HEK293 (cell line): Measurements from ENCODE around the gene VAMP5.

ENCODE experiments used
- SP7 ChIP-seq: fragments of 450-650 bp; formaldehyde crosslinking; IDR thresholded peaks from 2 replicates; pipeline ENCODE4 v1.5.1; 2016; ENCODE audit warnings: missing biosample characterization, missing genetic modification characterization
- YY1 ChIP-seq: fragments of 450-650 bp; formaldehyde crosslinking; IDR thresholded peaks from 2 replicates; pipeline ENCODE4 v1.5.1; 2018; ENCODE audit warnings: missing biosample characterization, missing genetic modification characterization
- ZNF121 ChIP-seq: fragments of 450-650 bp; formaldehyde crosslinking; IDR thresholded peaks from 2 replicates; pipeline ENCODE4 v1.5.1; 2016; ENCODE audit warnings: missing biosample characterization, missing genetic modification characterization
- ZNF174 ChIP-seq: fragments of 450-650 bp; formaldehyde crosslinking; IDR thresholded peaks from 2 replicates; pipeline ENCODE4 v1.5.0; 2017; ENCODE audit warnings: missing biosample characterization, mild to moderate bottlenecking, missing genetic modification characterization
- ZNF48 ChIP-seq: fragments of 450-650 bp; formaldehyde crosslinking; IDR thresholded peaks from 2 replicates; pipeline ENCODE4 v1.5.1; 2016; ENCODE audit warnings: missing biosample characterization, missing genetic modification characterization
- ZNF792 ChIP-seq: fragments of 450-650 bp; formaldehyde crosslinking; IDR thresholded peaks from 2 replicates; pipeline ENCODE4 v1.5.1; 2016; ENCODE audit warnings: missing biosample characterization, missing genetic modification characterization
- ZXDB ChIP-seq: fragments of 450-650 bp; formaldehyde crosslinking; IDR thresholded peaks from 2 replicates; pipeline ENCODE4 v1.5.1; 2016; ENCODE audit warnings: missing biosample characterization, missing genetic modification characterization
- TF ChIP-seq, protein P1 (sequence below): fragments of 450-650 bp; formaldehyde crosslinking; IDR thresholded peaks from 2 replicates; pipeline ENCODE4 v1.5.1; 2016; ENCODE audit warnings: missing biosample characterization, missing genetic modification characterization
- TF ChIP-seq, protein P2 (sequence below): fragments of 450-650 bp; formaldehyde crosslinking; IDR thresholded peaks from 2 replicates; pipeline ENCODE4 v1.5.1; 2016; ENCODE audit warnings: missing biosample characterization, missing genetic modification characterization
- TF ChIP-seq, protein P3 (sequence below): fragments of 450-650 bp; formaldehyde crosslinking; IDR thresholded peaks from 2 replicates; pipeline ENCODE4 v1.5.1; 2016; ENCODE audit warnings: missing biosample characterization, missing genetic modification characterization, low read depth

GRCh38 chr2:85577386-85578242 lies 6.6 kb upstream of the VAMP5 start, which contains the start of gene VAMP8:
- TF ChIP-seq, protein P1, sequence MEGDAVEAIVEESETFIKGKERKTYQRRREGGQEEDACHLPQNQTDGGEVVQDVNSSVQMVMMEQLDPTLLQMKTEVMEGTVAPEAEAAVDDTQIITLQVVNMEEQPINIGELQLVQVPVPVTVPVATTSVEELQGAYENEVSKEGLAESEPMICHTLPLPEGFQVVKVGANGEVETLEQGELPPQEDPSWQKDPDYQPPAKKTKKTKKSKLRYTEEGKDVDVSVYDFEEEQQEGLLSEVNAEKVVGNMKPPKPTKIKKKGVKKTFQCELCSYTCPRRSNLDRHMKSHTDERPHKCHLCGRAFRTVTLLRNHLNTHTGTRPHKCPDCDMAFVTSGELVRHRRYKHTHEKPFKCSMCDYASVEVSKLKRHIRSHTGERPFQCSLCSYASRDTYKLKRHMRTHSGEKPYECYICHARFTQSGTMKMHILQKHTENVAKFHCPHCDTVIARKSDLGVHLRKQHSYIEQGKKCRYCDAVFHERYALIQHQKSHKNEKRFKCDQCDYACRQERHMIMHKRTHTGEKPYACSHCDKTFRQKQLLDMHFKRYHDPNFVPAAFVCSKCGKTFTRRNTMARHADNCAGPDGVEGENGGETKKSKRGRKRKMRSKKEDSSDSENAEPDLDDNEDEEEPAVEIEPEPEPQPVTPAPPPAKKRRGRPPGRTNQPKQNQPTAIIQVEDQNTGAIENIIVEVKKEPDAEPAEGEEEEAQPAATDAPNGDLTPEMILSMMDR, result no peak
- no peak for TF ChIP-seq ZXDB (tag by site-specific recombination)
- TF ChIP-seq SP7, result 0 out of 2 replicates have a peak, but pooled peaks have one; percentile 15
- TF ChIP-seq YY1 (tag by site-specific recombination), result no peak
- no peak for TF ChIP-seq ZNF174 (tag by site-specific recombination)
- no peak for TF ChIP-seq ZNF792
- TF ChIP-seq ZNF121 (tag by site-specific recombination), result no peak
- TF ChIP-seq, protein P2, sequence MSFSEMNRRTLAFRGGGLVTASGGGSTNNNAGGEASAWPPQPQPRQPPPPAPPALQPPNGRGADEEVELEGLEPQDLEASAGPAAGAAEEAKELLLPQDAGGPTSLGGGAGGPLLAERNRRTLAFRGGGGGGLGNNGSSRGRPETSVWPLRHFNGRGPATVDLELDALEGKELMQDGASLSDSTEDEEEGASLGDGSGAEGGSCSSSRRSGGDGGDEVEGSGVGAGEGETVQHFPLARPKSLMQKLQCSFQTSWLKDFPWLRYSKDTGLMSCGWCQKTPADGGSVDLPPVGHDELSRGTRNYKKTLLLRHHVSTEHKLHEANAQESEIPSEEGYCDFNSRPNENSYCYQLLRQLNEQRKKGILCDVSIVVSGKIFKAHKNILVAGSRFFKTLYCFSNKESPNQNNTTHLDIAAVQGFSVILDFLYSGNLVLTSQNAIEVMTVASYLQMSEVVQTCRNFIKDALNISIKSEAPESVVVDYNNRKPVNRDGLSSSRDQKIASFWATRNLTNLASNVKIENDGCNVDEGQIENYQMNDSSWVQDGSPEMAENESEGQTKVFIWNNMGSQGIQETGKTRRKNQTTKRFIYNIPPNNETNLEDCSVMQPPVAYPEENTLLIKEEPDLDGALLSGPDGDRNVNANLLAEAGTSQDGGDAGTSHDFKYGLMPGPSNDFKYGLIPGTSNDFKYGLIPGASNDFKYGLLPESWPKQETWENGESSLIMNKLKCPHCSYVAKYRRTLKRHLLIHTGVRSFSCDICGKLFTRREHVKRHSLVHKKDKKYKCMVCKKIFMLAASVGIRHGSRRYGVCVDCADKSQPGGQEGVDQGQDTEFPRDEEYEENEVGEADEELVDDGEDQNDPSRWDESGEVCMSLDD, result no peak
- TF ChIP-seq, protein P3, sequence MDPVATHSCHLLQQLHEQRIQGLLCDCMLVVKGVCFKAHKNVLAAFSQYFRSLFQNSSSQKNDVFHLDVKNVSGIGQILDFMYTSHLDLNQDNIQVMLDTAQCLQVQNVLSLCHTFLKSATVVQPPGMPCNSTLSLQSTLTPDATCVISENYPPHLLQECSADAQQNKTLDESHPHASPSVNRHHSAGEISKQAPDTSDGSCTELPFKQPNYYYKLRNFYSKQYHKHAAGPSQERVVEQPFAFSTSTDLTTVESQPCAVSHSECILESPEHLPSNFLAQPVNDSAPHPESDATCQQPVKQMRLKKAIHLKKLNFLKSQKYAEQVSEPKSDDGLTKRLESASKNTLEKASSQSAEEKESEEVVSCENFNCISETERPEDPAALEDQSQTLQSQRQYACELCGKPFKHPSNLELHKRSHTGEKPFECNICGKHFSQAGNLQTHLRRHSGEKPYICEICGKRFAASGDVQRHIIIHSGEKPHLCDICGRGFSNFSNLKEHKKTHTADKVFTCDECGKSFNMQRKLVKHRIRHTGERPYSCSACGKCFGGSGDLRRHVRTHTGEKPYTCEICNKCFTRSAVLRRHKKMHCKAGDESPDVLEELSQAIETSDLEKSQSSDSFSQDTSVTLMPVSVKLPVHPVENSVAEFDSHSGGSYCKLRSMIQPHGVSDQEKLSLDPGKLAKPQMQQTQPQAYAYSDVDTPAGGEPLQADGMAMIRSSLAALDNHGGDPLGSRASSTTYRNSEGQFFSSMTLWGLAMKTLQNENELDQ, result no peak
- no peak for TF ChIP-seq ZNF48 (tag by site-specific recombination)
